ENCODE results near the gene GPRC5A. TPM values are rescaled to one million over a fixed set of nuclear protein-coding genes. Genes with fewer than 3 reads are reported as not detected.

Gene GPRC5A
- total RNA-seq, 1 donor from 2014 or later = 0.78 TPM

DNA sequence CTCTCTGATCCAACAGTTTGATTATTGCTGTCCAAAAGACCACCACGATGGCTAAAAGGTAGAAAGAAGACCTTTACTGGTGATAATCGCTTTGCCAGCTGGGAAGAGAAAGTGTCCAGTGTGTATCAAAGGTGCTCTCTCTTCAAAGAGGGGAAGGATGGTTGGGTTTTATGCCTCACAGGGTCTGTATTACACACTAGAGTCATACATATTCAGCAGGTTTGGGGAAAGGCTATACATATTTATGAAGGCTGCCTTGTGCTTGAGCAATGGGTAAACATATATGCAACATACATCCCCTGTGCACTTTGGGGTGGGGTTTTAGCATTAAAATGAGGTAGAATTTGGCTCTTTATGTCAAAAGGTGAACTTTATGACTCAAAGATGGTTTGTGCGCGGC is 42.4 kb downstream of the GPRC5A start:
- DNase-seq (ENCODE audit: low spot score) = no peak
- intact Hi-C loops (cut with DNase I) = no loop called here

DNA sequence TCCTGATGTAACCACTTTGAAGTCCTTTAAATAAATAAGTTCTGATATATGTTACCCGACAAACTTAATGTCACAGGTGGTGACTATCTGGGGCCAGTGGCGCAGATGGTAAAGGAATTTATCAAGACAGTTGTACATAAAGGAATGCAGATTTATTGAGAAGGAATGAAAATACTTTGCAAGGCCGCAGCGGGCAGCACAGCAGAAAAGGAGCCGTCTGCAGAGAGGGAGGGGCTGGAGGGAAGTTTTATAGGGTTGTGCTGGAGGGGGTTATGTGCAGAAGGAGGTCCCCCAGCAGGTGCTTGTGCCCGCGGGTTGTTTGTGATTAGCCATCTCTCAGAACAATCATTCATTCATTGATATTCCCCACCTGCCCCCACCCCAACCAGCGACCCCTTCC is 43.2 kb downstream of the GPRC5A start:
- DNase-seq (ENCODE audit: low spot score) = no peak
- intact Hi-C loops (cut with DNase I) = no loop called here

DNA sequence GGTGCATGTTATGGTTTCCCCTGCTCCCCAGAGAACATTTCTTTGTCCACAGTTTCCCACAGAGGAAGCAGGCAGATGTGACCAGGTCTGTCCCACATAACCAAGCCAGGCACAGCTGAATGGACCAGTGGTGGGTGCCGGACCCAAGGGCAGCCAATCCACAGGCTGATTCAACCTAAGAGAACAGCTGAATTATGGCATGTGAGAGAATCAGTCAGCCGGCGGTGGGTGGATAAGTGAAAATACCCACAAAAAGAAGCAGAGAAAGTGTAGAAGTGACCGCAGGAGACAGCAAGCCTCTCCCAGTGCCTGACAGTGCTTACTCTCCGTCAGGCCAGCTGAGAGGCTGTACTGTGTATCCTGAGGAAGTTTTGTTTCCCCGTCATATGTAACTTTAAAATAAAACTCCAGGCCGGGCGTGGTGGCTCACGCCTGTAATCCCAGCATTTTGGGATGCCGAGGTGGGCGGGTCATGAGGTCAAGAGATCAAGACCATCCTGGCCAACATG is 45.7 kb downstream of the GPRC5A start:
- intact Hi-C loops (cut with DNase I) = no loop called here
- DNase-seq (ENCODE audit: low spot score) = no peak

DNA sequence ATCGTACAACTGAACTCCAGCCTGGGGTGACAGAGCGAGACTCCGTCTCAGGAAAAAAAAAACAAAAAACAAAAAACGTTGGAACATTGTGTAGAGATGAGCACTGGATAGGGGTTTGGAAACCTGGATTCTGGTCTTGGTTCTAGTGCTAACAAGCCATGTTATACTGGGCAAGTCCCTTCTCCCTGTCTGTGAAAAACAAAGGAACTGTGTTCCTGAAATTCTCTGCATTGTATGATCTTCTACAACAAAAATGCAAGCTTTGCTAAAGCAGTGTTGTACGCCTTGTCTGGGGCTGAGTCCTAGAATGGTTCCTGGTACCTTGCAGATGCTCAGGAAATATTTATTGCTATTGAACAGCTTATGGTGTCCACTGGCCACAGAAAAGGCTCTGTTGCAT is 47.2 kb downstream of the GPRC5A start:
- no peak for DNase-seq (ENCODE audit: low spot score)
- intact Hi-C loops (cut with DNase I) = no loop called here

DNA sequence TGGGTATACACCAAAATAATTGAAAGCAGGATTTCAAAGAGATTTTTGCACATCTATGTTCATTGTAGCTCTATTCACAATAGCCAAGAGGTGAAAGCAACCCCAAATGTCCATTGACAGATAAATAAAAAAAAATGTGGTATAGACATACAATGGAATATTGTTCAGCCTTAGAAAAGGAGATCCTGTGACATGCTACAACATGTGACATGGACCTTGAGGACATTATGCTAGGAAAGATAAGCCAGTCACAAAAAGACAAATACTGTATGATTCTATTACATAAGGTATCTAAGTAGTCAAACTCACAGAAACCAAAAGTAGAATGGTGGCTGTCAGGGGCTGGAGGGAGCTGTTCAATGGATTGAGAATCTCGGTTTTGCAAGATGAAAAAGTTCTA is 48.5 kb downstream of the GPRC5A start:
- no peak for DNase-seq (ENCODE audit: low spot score)
- intact Hi-C loops (cut with DNase I) = no loop called here

DNA sequence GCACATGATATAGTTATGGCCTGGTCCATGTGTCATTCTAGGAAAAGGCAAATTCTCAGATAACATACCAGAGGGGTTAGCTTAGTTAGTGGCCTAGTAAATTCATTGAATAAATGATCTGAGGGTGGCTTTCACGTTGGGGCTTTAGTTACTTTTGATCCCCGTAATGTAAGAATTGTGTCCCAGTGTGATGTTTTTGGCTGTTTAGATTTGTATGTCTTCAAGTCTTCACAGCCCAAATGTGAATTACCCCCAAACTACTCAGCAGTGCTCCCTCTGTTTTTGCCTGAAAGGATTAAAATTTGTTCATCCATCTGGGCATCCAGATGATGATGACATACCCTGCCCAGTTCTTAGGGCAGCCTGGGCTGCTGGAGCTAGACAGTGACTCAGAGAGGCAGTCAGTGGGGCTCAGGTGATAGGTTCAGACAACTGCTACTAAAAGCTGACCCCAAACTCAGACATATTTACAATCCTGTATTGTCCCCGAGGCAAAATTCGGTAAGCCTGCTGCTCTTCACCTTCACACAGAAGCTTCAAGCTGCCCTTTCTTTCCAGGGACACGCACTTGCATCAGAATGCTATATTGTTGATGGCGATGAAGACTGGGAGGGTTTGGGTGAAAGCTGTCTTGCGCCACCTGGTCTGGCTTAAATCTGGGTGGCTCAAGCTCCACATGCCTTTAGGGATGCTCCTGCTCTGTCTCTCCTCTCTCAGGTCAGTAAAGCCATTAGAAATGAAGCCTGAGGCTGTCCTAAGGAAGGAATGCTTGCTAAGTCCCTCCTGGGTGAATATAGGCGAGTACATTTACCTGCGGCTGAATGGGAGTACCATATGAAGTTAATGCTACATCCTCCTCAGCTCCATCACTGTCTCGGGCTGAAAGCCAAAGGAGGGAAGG is 50.3 kb downstream of the GPRC5A start:
- no peak for DNase-seq (ENCODE audit: low spot score)
- intact Hi-C loops (cut with DNase I) = no loop called here

DNA sequence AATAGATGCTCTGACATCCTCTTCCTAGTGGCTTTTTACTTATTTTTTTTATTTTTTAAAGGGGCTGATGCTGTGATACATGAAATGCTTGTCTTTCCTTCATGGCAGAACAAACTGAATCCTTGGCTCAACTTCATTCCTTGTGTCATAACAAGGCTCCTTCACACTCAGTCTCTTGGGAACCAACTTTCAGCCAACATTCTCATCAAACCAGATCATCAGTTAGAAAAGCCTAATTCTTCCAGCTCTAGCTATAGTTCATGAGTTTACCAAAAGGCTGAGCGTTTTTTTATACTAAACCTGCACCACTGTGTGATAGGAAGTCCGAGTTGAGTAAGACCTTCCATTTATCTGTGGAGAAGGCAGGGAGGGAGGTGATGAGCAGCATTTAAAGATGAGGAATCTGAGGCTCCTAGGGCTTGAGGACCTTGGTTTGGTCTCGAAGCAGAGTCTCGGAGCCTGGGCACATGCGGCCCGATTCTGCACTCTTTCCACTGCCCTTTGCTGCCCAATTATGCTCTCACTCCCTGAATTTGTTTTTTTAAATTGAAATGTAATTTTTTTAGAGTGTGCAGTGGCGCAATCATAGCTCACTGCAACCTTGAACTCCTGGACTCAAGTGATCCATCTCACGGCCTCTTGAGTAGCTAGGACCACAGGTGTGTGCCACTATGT is 52.4 kb downstream of the GPRC5A start:
- DNase-seq (ENCODE audit: low spot score) = no peak
- intact Hi-C loops (cut with DNase I) = no loop called here

DNA sequence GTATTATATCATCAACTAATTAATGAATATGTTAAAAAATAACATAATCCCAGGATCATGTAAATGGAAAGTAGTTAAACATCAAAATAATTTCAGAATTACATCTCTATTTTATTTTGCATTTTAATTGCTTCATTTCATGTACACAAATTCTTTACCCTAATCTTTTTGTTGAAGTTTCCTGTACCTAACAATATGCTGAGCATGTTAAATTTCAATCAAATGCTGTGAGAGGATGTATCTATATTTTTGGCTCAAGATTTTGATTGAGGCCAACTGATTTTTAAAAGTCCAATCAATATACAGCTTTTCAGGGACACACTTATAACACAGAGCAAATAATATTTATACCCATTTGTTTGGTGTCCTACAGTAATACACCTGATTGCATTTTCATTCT is 54.2 kb downstream of the GPRC5A start:
- DNase-seq (ENCODE audit: low spot score) = no peak
- intact Hi-C loops (cut with DNase I) = no loop called here

DNA sequence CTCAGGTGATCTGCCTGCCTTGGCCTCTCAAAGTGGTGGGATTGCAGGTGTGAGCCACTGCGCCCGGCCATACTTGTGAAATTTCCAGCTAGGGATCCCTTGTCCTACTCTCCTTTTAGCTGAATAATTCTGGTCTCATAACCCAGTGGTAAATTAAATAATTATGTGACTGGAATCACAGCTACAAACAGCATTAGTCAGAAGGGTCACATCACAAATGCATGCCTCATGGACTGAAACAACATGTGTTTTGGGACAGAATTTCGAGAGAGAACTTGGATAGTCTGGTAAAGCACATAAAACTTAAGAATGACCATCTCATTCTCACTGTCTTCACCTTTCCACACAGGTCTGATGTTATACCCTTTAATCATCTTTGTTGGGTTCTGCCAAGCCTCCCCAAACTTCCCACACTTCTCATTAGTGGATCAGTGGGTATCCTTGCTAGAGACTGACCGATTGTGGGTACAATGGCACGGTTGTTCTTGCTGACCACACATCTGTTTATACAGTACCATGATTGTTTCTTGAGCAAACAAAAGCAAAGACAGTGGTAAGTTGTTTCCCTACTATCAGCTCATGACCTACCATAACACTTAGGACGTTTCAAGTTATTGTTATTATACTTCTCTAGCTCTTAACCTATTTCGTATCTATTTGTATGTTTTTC is 55.5 kb downstream of the GPRC5A start:
- DNase-seq (ENCODE audit: low spot score) = no peak
- intact Hi-C loops (cut with DNase I) = no loop called here

DNA sequence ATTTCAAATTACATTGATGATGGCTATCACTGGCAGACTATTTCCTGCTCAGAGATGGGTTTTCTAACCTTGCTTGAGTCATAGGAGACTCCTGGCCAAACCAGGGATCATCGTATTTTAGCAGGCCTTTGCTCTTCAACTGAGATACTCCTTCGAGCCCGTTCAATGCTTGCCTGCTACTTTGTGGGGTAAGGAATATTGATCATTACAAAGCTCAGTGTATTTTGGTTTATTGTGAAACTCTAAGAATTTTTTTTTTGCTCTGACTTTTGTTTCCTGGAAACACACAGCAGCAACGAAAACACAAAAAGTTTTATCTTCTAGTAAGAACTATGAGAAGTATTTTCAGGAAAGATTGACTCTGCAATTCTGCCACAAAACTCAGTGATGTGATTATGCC is 56.5 kb downstream of the GPRC5A start:
- intact Hi-C loops (cut with DNase I) = no loop called here
- DNase-seq (ENCODE audit: low spot score) = no peak

DNA sequence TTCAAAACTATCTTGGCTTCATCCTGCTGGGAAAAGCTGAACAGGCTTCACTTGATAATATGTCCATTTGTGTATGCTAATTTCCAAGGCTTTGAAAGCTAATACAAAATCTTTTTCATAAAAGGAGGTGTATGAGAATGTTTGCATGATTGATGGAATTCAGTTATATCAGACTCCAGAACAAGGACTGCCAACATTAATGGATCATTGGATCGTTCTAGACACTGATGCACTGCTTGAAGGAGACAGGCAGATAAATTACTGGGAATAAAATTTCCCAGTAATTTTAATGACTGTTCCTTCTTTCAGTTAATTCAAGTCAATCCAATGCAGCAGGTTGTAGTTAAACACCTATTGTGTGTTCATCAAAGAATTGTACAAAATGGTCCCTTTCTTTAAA is 60.1 kb downstream of the GPRC5A start:
- intact Hi-C loops (cut with DNase I) = no loop called here
- DNase-seq (ENCODE audit: low spot score) = no peak

DNA sequence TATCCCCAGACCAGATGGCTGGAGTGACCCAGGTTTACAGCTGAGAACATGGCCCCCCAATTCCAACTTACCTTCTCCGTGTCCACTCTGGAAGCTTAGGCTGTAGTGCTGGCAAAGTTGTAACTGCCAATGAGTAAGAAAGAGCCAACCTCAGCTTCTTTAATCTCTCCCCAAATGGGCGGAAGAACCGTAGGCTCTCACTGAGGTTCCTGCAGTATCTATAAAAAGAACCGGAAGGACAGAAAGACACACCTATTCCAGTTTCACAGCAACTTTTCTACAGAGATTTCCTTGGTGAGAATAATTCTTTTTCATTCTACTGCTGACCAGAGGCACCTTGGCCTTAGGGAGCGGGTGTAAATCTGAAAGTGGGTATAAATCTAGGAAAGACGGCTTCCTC is 60.7 kb downstream of the GPRC5A start, which contains the start of gene GPRC5D:
GPRC5D (minus strand) TSS at position 135 of the 400 bp plus-strand sequence. CDS start 1,786 bp downstream, outside the sequence.
- intact Hi-C loops (cut with DNase I) = no loop called here
- no peak for DNase-seq (ENCODE audit: low spot score)

DNA sequence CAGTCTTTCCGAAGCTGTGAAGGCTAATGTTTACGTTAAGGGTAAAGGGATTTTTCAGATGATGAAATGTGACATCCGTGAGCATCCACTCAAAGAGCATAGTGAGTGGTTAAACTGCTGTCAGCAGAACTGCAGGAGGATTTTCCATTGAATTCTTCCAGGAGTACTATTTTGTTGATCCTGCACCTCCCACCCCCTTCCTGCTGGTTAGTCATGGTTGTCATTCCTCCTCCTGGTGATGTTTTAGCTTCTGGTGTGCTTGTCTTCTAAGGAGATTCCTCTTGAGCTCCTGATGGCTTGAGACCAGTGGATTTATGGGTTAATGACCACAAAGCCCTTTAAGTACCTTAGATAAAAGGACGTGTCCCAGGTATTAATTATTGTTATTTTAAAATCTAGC is 63.0 kb downstream of the GPRC5A start:
- no peak for DNase-seq (ENCODE audit: low spot score)
- intact Hi-C loops (cut with DNase I) = no loop called here

DNA sequence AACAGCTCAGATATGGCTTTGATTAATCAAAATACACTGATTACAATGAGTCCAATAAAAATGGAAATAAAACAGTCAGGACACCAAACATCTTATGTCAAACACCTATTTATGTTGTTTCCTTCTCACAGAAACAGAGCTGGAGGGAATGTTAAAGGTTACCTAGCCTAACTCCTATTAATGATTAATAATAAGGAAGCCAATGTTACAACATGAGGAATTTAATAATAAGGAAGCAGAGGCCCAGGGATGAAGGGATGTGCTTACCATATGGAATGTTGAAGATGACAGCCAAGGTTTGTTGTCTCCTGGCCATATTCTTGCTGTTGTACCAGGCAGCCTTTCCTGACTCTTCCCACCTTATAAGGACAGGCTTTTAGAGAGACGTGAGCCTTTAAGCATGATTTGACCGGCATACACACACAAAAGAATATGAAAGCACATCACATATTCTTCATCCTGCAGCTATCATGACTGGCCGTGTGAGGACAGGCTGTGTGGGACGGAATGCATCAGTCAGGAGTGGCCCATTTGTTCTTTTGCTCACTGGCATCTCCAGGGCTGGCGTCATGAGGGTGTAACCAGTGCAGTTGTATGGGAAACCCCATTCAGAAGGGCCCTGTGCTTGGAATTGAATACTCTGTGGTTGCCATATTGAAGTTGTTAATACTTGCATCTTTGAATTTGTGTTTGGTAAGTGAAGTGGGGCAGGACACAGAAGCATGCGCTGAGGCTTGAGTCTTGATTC is 63.7 kb downstream of the GPRC5A start:
- intact Hi-C loops (cut with DNase I) = no loop called here

DNA sequence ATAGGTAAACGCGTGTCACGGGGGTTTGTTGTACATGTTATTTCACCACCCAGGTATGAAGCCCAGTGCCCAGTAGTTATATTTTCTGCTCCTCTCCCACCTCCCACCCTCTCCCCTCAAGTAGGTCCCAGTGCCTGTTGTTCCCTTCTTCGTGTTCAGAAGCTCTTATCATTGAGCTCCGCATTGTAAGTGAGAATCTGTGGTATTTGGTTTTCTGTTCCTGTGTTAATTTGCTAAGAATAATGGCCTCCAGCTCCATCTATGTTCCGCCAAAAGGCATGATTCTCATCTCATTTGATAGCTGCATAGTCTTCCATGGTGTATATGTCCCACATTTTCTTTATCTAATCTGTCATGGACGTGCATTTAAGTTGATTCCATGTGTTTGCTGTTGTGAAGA is 67.5 kb downstream of the GPRC5A start:
- no peak for DNase-seq (ENCODE audit: low spot score)
- intact Hi-C loops (cut with DNase I) = no loop called here

More for the DNA sequence above, 63.7 kb downstream of the GPRC5A start:
- DNase-seq (ENCODE audit: low spot score) = no peak

DNA sequence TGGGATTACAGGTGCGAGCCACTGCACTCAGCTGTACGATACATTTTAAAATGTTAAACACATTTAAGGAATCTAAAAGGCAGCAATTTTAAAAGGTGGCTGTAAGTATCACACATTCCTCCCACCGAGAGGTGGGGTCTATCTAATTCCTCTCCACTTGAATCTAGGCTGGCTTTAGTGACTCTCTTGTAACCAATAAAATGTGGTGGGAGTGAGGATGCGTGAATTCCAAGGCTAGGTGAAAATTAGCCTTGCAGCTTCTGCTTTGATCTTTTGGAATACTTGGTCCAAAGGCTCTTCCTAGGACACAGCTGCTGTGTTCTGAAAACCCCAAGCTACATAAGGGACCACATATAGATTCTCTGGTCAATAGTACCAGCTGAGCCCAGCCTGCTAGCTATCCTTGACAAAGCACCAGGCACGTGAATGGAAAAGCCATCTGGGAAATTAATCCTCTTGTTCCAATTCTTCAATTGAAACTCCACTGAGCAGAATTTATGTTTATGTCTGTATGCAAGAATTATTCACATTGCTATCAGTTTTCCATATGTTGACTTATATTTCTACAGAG is 69.4 kb downstream of the GPRC5A start:
- DNase-seq (ENCODE audit: low spot score) = no peak
- intact Hi-C loops (cut with DNase I) = no loop called here

DNA sequence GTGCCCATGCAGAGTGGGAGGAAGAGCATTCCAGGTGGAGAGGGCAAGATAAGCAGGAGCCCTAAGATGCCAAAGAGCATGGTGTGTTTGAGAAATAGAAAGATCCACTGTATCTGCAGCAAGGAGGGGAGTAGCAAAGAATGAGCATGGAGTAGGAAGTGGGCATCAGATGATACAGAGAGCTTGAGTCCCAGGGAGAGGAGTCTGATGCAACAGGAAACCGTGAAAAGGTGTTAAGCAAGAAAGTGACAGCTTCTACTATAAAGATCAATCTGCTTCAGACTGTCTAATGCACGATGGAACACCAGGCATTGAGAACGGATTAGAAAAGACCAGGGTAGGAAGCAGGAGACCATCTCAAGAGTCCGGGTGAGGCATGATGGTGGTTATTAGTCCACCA is 72.9 kb downstream of the GPRC5A start:
- intact Hi-C loops (cut with DNase I) = no loop called here
- DNase-seq (ENCODE audit: low spot score) = no peak

DNA sequence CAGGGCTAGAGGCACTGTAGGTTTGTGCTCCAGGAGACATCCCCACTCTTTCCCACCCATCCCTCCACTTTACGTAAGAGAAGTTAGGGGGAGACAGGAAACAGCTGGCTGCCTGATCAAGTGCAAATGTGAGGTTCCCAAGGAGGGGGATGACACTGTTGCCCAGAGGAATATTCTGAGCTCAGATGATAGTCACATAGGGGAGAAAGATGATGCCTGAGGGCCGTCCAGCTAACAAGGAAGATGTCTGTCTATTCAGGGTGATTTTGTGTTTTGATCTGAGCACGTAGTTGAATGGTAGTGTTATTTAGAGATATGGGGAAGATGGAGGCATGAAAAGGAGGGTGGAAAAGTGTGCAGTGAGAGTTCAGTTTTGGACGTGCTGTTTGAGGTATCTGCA is 74.5 kb downstream of the GPRC5A start:
- DNase-seq (ENCODE audit: low spot score) = no peak

More for the DNA sequence above, 74.5 kb downstream of the GPRC5A start:
- intact Hi-C loops (cut with DNase I) = no loop called here
